ENCODE measurements around the gene SLC7A1.

SLC7A1 gene

DNA sequence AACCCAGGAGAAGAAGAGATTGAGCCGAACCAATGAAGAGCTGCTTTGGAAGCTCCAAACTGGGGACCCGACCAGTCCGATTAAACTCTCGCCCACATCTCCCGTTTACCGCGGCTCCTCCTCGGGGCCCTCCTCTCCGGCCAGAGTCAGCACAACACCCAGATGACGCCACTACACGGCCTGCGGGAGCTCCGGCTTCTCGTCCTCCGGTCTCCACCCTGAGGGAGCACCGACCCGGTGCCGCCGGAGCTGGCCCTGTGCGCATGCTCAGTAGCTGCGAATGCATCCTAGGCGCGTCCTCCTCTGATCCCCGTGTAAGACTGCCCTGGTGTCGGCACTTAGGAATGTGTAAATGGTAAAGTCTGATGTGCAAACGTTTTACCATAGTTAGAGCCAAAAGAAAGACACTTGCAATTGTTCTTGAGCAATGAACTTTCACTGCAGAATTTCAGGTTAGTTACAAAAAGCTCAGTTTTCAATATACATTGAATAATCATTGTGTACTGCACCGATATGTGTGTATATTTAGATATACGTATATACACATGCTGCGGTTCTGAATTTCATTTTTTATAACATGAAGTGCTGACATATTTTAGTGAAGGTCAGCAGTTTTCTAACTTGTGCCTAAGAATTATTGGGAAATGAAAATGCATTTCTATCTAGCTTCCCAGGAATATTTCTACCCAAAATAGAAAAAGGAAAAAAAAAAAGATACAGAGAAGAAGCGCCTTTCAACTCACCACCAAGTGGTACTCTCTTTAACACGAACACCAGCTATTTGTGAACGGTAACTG is 92.2 kb downstream of the SLC7A1 start:
- no peak for DNase-seq (ENCODE audit: low read depth)
- TF ChIP-seq, protein P1, sequence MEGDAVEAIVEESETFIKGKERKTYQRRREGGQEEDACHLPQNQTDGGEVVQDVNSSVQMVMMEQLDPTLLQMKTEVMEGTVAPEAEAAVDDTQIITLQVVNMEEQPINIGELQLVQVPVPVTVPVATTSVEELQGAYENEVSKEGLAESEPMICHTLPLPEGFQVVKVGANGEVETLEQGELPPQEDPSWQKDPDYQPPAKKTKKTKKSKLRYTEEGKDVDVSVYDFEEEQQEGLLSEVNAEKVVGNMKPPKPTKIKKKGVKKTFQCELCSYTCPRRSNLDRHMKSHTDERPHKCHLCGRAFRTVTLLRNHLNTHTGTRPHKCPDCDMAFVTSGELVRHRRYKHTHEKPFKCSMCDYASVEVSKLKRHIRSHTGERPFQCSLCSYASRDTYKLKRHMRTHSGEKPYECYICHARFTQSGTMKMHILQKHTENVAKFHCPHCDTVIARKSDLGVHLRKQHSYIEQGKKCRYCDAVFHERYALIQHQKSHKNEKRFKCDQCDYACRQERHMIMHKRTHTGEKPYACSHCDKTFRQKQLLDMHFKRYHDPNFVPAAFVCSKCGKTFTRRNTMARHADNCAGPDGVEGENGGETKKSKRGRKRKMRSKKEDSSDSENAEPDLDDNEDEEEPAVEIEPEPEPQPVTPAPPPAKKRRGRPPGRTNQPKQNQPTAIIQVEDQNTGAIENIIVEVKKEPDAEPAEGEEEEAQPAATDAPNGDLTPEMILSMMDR (IDR thresholded peaks at IDR 0.05; ENCODE audit: low read length, missing control alignments) = no peak
- H3K4me3 ChIP-seq (replicated peaks; ENCODE audit: low read depth, low read length) = no peak overlapping the region

DNA sequence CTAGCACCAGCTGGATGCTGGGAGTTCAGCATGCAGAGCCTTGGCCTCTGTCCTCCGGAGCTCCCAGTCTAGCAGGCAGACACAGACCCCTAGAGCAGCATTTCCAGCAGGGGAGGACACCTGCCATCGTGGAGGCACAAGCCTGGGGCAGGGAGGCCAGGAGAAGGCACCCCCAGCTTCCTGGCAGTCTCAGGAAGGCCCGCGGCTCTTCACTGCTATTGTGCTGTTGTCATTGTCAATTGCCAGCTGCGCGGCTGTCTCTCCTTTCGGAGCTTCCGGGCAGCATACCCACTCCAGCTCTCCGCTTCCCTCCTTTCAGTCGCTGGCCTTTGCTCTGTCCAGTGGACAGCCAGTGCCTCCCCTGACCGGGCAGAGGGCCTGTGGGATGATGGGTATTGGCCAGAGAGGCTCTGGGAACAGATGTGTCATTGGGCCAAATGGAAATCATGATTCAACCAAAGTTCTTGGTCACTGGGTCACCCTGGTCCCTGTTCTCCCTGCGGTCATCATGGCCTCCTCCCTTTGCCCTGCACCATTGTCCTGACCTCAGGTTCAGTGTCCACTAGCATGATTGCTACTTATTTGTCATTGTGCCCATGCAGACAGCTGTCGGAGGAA is 93.0 kb downstream of the SLC7A1 start:
- TF ChIP-seq, protein P1 (IDR thresholded peaks at IDR 0.05; ENCODE audit: low read length, missing control alignments) = no peak
- no peak overlapping the region for H3K4me3 ChIP-seq (replicated peaks; ENCODE audit: low read depth, low read length)
- no peak for DNase-seq (ENCODE audit: low read depth)

DNA sequence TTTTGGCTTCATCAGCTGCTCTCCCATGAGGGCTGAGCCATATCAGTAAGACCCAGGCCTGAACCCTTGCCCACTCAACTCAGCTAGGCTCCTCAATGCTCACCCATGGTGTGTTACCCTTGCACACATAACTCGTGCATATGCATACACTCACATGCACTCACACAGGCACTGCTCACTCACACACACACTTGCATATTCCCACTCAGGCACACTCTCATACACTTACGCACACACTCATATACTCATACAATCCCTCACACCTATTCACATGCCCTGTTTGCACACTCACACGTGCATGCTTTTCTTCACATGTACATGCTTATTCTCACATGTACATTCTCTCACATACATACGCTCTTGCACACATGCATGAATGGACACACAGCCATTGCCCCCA is 93.8 kb downstream of the SLC7A1 start:
- TF ChIP-seq, protein P1 (IDR thresholded peaks at IDR 0.05; ENCODE audit: low read length, missing control alignments) = no peak
- H3K4me3 ChIP-seq (replicated peaks; ENCODE audit: low read depth, low read length) = no peak overlapping the region
- DNase-seq (ENCODE audit: low read depth) = no peak

DNA sequence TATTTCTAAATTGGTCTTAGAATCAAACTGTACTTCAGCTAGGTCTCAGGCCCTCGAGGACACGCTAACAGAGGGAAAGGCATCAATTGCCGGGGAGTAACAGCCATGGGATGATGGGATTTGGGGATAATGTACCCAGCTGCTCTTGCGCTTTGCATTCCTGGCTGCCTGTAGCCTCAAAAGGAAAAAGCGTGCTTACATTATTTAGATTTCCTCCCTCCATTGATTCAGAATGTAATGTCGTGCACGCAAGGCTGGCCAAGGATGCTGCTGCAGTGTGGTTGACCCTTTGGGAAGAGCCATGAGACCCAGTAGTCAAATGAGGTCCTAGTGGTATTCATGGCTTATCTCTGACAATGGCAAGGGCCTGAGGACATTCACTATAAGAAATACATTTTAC is 95.1 kb downstream of the SLC7A1 start:
- H3K4me3 ChIP-seq (replicated peaks; ENCODE audit: low read depth, low read length) = no peak overlapping the region
- TF ChIP-seq, protein P1 (IDR thresholded peaks at IDR 0.05; ENCODE audit: low read length, missing control alignments) = no peak
- DNase-seq (ENCODE audit: low read depth) = no peak

DNA sequence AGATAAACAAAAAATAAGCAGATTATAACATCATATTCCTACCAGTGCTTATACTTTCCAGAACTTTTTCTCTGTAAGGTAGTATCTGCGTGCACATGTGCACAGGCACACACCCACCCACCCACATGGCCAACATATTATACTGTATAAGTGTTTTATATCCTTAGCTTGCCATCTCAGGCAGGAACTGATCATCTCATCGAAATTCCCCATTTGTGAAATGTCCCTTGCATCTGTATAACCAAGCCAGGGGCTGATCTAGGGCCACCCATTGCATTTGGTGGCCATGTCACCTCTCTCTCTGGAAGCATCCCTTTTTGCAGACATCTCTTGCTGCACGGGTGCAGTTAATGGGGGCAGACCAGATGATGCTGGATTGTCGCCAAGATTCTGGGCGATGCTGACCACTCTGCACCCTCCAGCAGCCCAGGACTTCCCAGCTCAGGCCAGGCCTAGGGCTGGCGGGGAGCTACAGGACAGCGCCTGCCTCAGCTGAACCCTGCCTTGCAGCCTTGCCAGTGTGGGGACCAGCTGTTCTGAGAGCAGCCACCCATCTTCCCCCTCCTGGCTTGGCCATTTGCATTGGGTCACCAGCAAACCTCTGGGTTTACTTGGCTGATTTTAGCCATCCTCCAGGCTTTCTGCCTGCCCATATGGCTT is 95.9 kb downstream of the SLC7A1 start:
- no peak for DNase-seq (ENCODE audit: low read depth)
- TF ChIP-seq, protein P1 (IDR thresholded peaks at IDR 0.05; ENCODE audit: low read length, missing control alignments) = no peak
- H3K4me3 ChIP-seq (replicated peaks; ENCODE audit: low read depth, low read length) = no peak overlapping the region

DNA sequence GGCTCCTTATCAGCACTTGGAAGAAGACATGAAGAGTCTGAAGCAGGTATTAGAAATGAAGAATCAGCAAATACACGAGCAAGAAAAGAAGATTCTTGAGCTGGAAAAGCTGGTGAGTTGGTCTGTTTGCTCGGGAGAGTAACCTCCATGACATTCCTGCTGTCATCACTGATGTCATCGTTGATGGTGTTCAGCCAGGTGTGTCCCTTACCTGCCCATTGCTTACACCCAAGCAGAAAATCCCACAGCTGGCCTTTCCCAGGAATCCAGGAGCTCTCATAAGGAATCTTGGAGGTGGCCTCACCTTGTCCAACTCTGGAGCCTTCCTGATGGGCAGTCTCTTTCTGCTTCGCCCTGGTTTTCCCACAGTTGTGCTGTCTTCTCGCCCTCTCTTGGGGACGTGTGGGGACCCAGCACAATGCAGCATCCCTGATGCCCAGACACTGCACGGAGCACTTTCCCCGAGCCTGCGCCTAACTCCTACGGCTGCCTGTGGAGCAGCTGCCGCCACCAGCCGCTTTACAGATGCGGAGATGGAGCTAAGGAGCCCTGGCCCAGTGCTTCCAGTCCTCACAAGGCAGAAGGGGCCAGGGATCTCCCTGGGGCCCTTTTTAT is 97.0 kb downstream of the SLC7A1 start:
- H3K4me3 ChIP-seq (replicated peaks; ENCODE audit: low read depth, low read length) = no peak overlapping the region
- TF ChIP-seq, protein P1 (IDR thresholded peaks at IDR 0.05; ENCODE audit: low read length, missing control alignments) = no peak
- DNase-seq (ENCODE audit: low read depth) = no peak
